Activated CD4-positive, alpha-beta memory T cell treated with anti-CD3 and anti-CD28 coated beads, Interleukin-2, amount 10 ng/mL, durations not matched to agents 7 days and 5 days (primary cell): Measurements from ENCODE around the gene ATP8B1. TPM values are rescaled to one million over a fixed set of nuclear protein-coding genes. Genes with fewer than 3 reads are reported as not detected.

Experiments used
- CTCF ChIA-PET: fragments of 350-600 bp; sonication (Branson Sonifier 250); formaldehyde crosslinking; loops from one replicate; lab custom pipeline; 2021; ENCODE audit warnings: antibody characterized with exemption, inconsistent platforms; lab: Charles Lee
- POLR2A ChIA-PET: fragments of 350-600 bp; sonication (Branson Sonifier 250); formaldehyde crosslinking; loops from one replicate; lab custom pipeline; 2021; ENCODE audit warnings: antibody characterized with exemption; lab: Charles Lee
- DNase-seq: peaks from one replicate; pipeline ENCODE4 v3.0.0-alpha.2; 2020
- H3K27ac Mint-ChIP-seq: one replicate; pipeline ENCODE4 v1.8.0; 2021; ENCODE audit warnings: mild to moderate bottlenecking, mixed read lengths
- H3K27me3 Mint-ChIP-seq: one replicate; pipeline ENCODE4 v1.8.0; 2021; ENCODE audit warnings: mixed read lengths
- H3K36me3 Mint-ChIP-seq: one replicate; pipeline ENCODE4 v1.8.0; 2021; ENCODE audit warnings: low read depth, mixed read lengths
- H3K4me1 Mint-ChIP-seq: one replicate; pipeline ENCODE4 v1.8.0; 2021; ENCODE audit warnings: mixed read lengths
- H3K4me3 Mint-ChIP-seq: one replicate; pipeline ENCODE4 v1.8.0; 2021; ENCODE audit warnings: mild to moderate bottlenecking, mixed read lengths
- H3K9me3 Mint-ChIP-seq: one replicate; pipeline ENCODE4 v1.8.0; 2021; ENCODE audit warnings: mixed read lengths
- total RNA-seq, 2 experiments: library from RNA; stranded (reverse); gene quantifications; one replicate each; pipeline ENCODE4 v1.2.3, GENCODE V29; 2021

ATP8B1 gene
- total RNA-seq, 2 experiments from 2014 or later: not detected

GRCh38 chr18:57797209-57797651, 5.9 kb downstream of the ATP8B1 start:
- no peaks in the 10 kb centered on the region for H3K9me3 Mint-ChIP-seq
- peaks cover 29% of the 10 kb centered on the region for H3K27me3 Mint-ChIP-seq
- CTCF ChIA-PET: no interaction called here

GRCh38 chr18:57794951-57795728, 8.0 kb downstream of the ATP8B1 start:
- ChIA-PET CTCF (no interaction called here), POLR2A (no interaction called here)
- Mint-ChIP-seq H3K27ac (no peak overlapping the region), H3K4me3 (no peak overlapping the region), H3K27me3 (peaks cover 11% of the 10 kb centered on the region), H3K36me3 (no peaks in the 10 kb centered on the region), H3K4me1 (no peaks in the 10 kb centered on the region), H3K9me3 (no peaks in the 10 kb centered on the region)
- DNase-seq: no peak

More at GRCh38 chr18:57797209-57797651, 5.9 kb downstream of the ATP8B1 start:
- H3K4me3 Mint-ChIP-seq: no peak overlapping the region
- DNase-seq: no peak
- no peak overlapping the region for H3K27ac Mint-ChIP-seq
- H3K36me3 Mint-ChIP-seq: no peaks in the 10 kb centered on the region
- POLR2A ChIA-PET: no interaction called here
- H3K4me1 Mint-ChIP-seq: peaks cover 10% of the 10 kb centered on the region

- ChIA-PET POLR2A (no interaction called here), CTCF (no interaction called here)
- no peak overlapping the region for H3K4me3 Mint-ChIP-seq
- no peaks in the 10 kb centered on the region for H3K4me1 Mint-ChIP-seq
- peaks cover 6% of the 10 kb centered on the region for H3K27me3 Mint-ChIP-seq
- H3K9me3 Mint-ChIP-seq: no peaks in the 10 kb centered on the region
- H3K27ac Mint-ChIP-seq: no peak overlapping the region
- no peak for DNase-seq
- no peaks in the 10 kb centered on the region for H3K36me3 Mint-ChIP-seq
These were observed 9.7 kb downstream of the ATP8B1 start for GRCh38 chr18:57793302-57793986.

- Mint-ChIP-seq H3K4me1 (no peaks in the 10 kb centered on the region), H3K36me3 (no peaks in the 10 kb centered on the region), H3K27me3 (peaks cover 8% of the 10 kb centered on the region), H3K9me3 (no peaks in the 10 kb centered on the region), H3K27ac (no peak overlapping the region), H3K4me3 (no peak overlapping the region)
- DNase-seq: no peak
- ChIA-PET CTCF (no interaction called here), POLR2A (no interaction called here)
These were observed 10.3 kb downstream of the ATP8B1 start for GRCh38 chr18:57792631-57793301.

GRCh38 chr18:57791911-57792310, 11.2 kb downstream of the ATP8B1 start:
- Mint-ChIP-seq H3K27me3 (peaks cover 6% of the 10 kb centered on the region), H3K4me3 (no peak overlapping the region), H3K27ac (no peak overlapping the region), H3K9me3 (no peaks in the 10 kb centered on the region), H3K36me3 (no peaks in the 10 kb centered on the region), H3K4me1 (no peaks in the 10 kb centered on the region)
- POLR2A ChIA-PET: no interaction called here
- CTCF ChIA-PET: interaction anchor here (0.7 kb wide), 1 partner anchor 92 kb away, joined by 5 read pairs; no protein-coding TSS in a partner anchor
- DNase-seq: no peak

DNA sequence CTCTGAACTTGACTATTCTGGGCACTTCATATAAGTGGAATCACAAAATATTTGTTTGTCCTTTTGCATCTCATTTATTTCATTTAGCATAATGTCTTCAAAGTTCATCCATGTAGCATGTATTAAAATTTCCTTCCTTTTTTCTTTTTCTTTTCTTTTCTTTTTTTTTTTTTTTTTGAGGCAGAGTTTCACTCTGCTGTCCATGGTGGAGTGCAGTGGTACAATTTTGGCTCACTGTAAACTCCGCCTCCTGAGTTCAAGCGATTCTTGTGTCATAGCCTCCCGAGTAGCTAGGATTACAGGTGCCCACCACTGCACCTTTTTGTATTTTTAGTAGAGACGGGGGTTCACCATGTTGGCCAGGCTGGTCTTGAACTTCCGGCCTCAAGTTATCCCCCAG, 11.9 kb downstream of the ATP8B1 start:
- no peak overlapping the region for H3K4me3 Mint-ChIP-seq
- ChIA-PET POLR2A (no interaction called here), CTCF (interaction anchor here (0.7 kb wide), 1 partner anchor 93 kb away, joined by 5 read pairs; no protein-coding TSS in a partner anchor)
- no peaks in the 10 kb centered on the region for H3K9me3 Mint-ChIP-seq
- H3K27me3 Mint-ChIP-seq: peaks cover 6% of the 10 kb centered on the region
- H3K36me3 Mint-ChIP-seq: no peaks in the 10 kb centered on the region
- H3K4me1 Mint-ChIP-seq: no peaks in the 10 kb centered on the region
- H3K27ac Mint-ChIP-seq: no peak overlapping the region
- no peak for DNase-seq

GRCh38 chr18:57790316-57790715, 12.8 kb downstream of the ATP8B1 start:
- Mint-ChIP-seq H3K27me3 (peaks cover 6% of the 10 kb centered on the region), H3K27ac (no peak overlapping the region), H3K36me3 (no peaks in the 10 kb centered on the region), H3K4me1 (no peaks in the 10 kb centered on the region), H3K4me3 (no peak overlapping the region), H3K9me3 (no peaks in the 10 kb centered on the region)
- ChIA-PET CTCF (no interaction called here), POLR2A (no interaction called here)
- no peak for DNase-seq

- CTCF ChIA-PET: no interaction called here
These were observed 13.4 kb downstream of the ATP8B1 start for GRCh38 chr18:57789759-57790158.

GRCh38 chr18:57789090-57789489, 14.0 kb downstream of the ATP8B1 start:
- Mint-ChIP-seq H3K27ac (no peak overlapping the region), H3K36me3 (no peaks in the 10 kb centered on the region), H3K4me1 (no peaks in the 10 kb centered on the region), H3K4me3 (no peak overlapping the region), H3K27me3 (peaks cover 6% of the 10 kb centered on the region), H3K9me3 (no peaks in the 10 kb centered on the region)
- ChIA-PET POLR2A (no interaction called here), CTCF (no interaction called here)
- no peak for DNase-seq

More at GRCh38 chr18:57789759-57790158, 13.4 kb downstream of the ATP8B1 start:
- DNase-seq: no peak
- H3K4me3 Mint-ChIP-seq: no peak overlapping the region
- peaks cover 6% of the 10 kb centered on the region for H3K27me3 Mint-ChIP-seq
- H3K9me3 Mint-ChIP-seq: no peaks in the 10 kb centered on the region
- H3K4me1 Mint-ChIP-seq: no peaks in the 10 kb centered on the region
- POLR2A ChIA-PET: no interaction called here
- no peaks in the 10 kb centered on the region for H3K36me3 Mint-ChIP-seq
- H3K27ac Mint-ChIP-seq: no peak overlapping the region

GRCh38 chr18:57787068-57787685, 15.9 kb downstream of the ATP8B1 start:
- H3K4me3 Mint-ChIP-seq: no peak overlapping the region
- peaks cover 4% of the 10 kb centered on the region for H3K27me3 Mint-ChIP-seq
- H3K9me3 Mint-ChIP-seq: no peaks in the 10 kb centered on the region
- POLR2A ChIA-PET: no interaction called here
- H3K4me1 Mint-ChIP-seq: no peaks in the 10 kb centered on the region
- CTCF ChIA-PET: no interaction called here
- DNase-seq: no peak
- H3K36me3 Mint-ChIP-seq: no peaks in the 10 kb centered on the region
- no peak overlapping the region for H3K27ac Mint-ChIP-seq

GRCh38 chr18:57785751-57786437, 17.2 kb downstream of the ATP8B1 start:
- CTCF ChIA-PET: no interaction called here
- DNase-seq: no peak
- peaks cover 4% of the 10 kb centered on the region for H3K27me3 Mint-ChIP-seq
- no peak overlapping the region for H3K27ac Mint-ChIP-seq
- POLR2A ChIA-PET: no interaction called here
- H3K9me3 Mint-ChIP-seq: no peaks in the 10 kb centered on the region
- no peaks in the 10 kb centered on the region for H3K36me3 Mint-ChIP-seq
- no peak overlapping the region for H3K4me3 Mint-ChIP-seq
- H3K4me1 Mint-ChIP-seq: no peaks in the 10 kb centered on the region

- H3K36me3 Mint-ChIP-seq: no peaks in the 10 kb centered on the region
- H3K27me3 Mint-ChIP-seq: peaks cover 4% of the 10 kb centered on the region
- peaks cover 5% of the 10 kb centered on the region for H3K4me1 Mint-ChIP-seq
- H3K27ac Mint-ChIP-seq: no peak overlapping the region
- DNase-seq: no peak
- ChIA-PET CTCF (no interaction called here), POLR2A (no interaction called here)
- H3K9me3 Mint-ChIP-seq: no peaks in the 10 kb centered on the region
- H3K4me3 Mint-ChIP-seq: no peak overlapping the region
These were observed 18.4 kb downstream of the ATP8B1 start for GRCh38 chr18:57784801-57785114.
